Naive thymus-derived CD8-positive, alpha-beta T cell (primary cell): ENCODE data around the gene EVL. TPM values are rescaled to one million over a fixed set of nuclear protein-coding genes. Genes with fewer than 3 reads are reported as not detected.
A peak's percentile ranks its signal among the peaks of the same experiment; 100 is the strongest.
"Not testable (repeated sequence)": the region's sequence is repeated elsewhere in the genome, so short reads cannot be mapped to it uniquely, and the experiment has no call there.

Experiments used
- ATAC-seq, 2 donors: fragments of 150-1000 bp; cut with Tn5 transposase in 1 of 2; sonication (Bioruptor Pico), chemical (Tn5 transposase) in 1 of 2; 1 replicate in 1 of 2; 2 replicates in 1 of 2; pipeline ENCODE4 v1.10.0; 2021; ENCODE audit warnings: mild to moderate bottlenecking in 2 of 2, moderate library complexity in 2 of 2
- POLR2A ChIA-PET: fragments of 350-600 bp; sonication (Branson Sonifier 250); formaldehyde crosslinking; loops from one replicate; lab custom pipeline; 2021; ENCODE audit warnings: antibody characterized with exemption; lab: Charles Lee
- DNase-seq, 10 donors: peaks; one replicate each; pipeline versions ENCODE4 v3.0.0 to v3.0.0-alpha.2; 2020 to 2022
- H3K27ac Mint-ChIP-seq, 10 donors: one replicate each; pipeline ENCODE4 v1.8.0; 2020 to 2022; ENCODE audit warnings: mild to moderate bottlenecking in 10 of 10, mixed read lengths in 10 of 10, moderate library complexity in 4 of 10, inconsistent platforms in 1 of 10
- H3K27me3 Mint-ChIP-seq, 5 donors: one replicate each; pipeline ENCODE4 v1.8.0; 2021 to 2022; ENCODE audit warnings: mixed read lengths in 5 of 5
- H3K36me3 Mint-ChIP-seq, 3 donors: one replicate each; pipeline ENCODE4 v1.8.0; 2020 to 2022; ENCODE audit warnings: mixed read lengths in 3 of 3, mild to moderate bottlenecking in 2 of 3, inconsistent platforms in 1 of 3
- H3K4me1 Mint-ChIP-seq, 4 donors: one replicate each; pipeline ENCODE4 v1.8.0; 2021 to 2022; ENCODE audit warnings: mixed read lengths in 4 of 4
- H3K4me3 Mint-ChIP-seq, 10 donors: one replicate each; pipeline ENCODE4 v1.8.0; 2020 to 2022; ENCODE audit warnings: mild to moderate bottlenecking in 10 of 10, mixed read lengths in 10 of 10, moderate library complexity in 6 of 10, inconsistent platforms in 1 of 10
- H3K9me3 Mint-ChIP-seq, 9 donors: one replicate each; pipeline ENCODE4 v1.8.0; 2020 to 2022; ENCODE audit warnings: mixed read lengths in 9 of 9, mild to moderate bottlenecking in 3 of 9, inconsistent platforms in 1 of 9, moderate library complexity in 1 of 9
- polyA plus RNA-seq, 3 donors: library from polyadenylated mRNA; unstranded; fragments of 300-500 nt; fragmentation: Illumina TruSeq; gene quantifications; one replicate each; pipeline ENCODE4 v1.2.3, GENCODE V29; 2021
- total RNA-seq, 8 experiments: library from RNA in 2 of 8; stranded (reverse) in 2 of 8; gene quantifications; one replicate each; pipeline ENCODE4 v1.2.3 and lab custom pipeline; 2021 to 2026

The EVL gene
- total and polyA plus RNA-seq, 5 experiments from 2014 or later = 111 to 1,493 (median 153) TPM

GRCh38 chr14:100165831-100166440 lies 100.7 kb downstream of the EVL start:
- POLR2A ChIA-PET = interaction anchor here (1.0 to 1.5 kb wide), 2 partner anchors 22 to 26 kb away, joined by 4 to 6 read pairs; no protein-coding TSS in a partner anchor
- ATAC-seq (peak; percentile 13 to 36), DNase-seq (peak in 1 of 10 donors; percentile 12)
- peaks cover 5 to 16% (median 16%) of the 10 kb centered on the region in 4 donors for H3K4me1 Mint-ChIP-seq
- peaks cover 0 to 6% (median 2%) of the 10 kb centered on the region in 5 donors for H3K27me3 Mint-ChIP-seq
- H3K27ac Mint-ChIP-seq = peak overlapping the region in 2 of 10 donors; percentile 50 to 69
- H3K9me3 Mint-ChIP-seq = no peaks in the 10 kb centered on the region
- peak overlapping the region; percentile 77 to 93 (median 86) for H3K4me3 Mint-ChIP-seq
- H3K36me3 Mint-ChIP-seq = no peaks in the 10 kb centered on the region

- POLR2A ChIA-PET = no interaction called here
- no peaks in the 10 kb centered on the region for H3K36me3 Mint-ChIP-seq
- peaks cover 7 to 17% (median 16%) of the 10 kb centered on the region in 4 donors for H3K4me1 Mint-ChIP-seq
- peaks cover 4 to 12% (median 5%) of the 10 kb centered on the region in 5 donors for H3K27me3 Mint-ChIP-seq
- no peak overlapping the region for H3K27ac Mint-ChIP-seq
- H3K4me3 Mint-ChIP-seq = no peak overlapping the region
- H3K9me3 Mint-ChIP-seq = no peaks in the 10 kb centered on the region
- ATAC-seq (no peak), DNase-seq (no peak)
Measured at GRCh38 chr14:100168506-100168905, 103.3 kb downstream of the EVL start.

GRCh38 chr14:100170880-100171279 lies 105.7 kb downstream of the EVL start:
- Mint-ChIP-seq H3K27ac (peak overlapping the region in 1 of 10 donors; percentile 13), H3K9me3 (no peaks in the 10 kb centered on the region), H3K27me3 (peaks cover 4 to 24% (median 10%) of the 10 kb centered on the region in 5 donors), H3K4me3 (no peak overlapping the region), H3K36me3 (no peaks in the 10 kb centered on the region), H3K4me1 (peaks cover 7 to 16% (median 11%) of the 10 kb centered on the region in 4 donors)
- DNase-seq = no peak
- no peak for ATAC-seq
- POLR2A ChIA-PET = no interaction called here

GRCh38 chr14:100172811-100173210 lies 107.6 kb downstream of the EVL start:
- H3K27ac Mint-ChIP-seq = no peak overlapping the region
- no peak overlapping the region for H3K4me3 Mint-ChIP-seq
- H3K27me3 Mint-ChIP-seq = peaks cover 4 to 24% (median 10%) of the 10 kb centered on the region in 5 donors
- DNase-seq = no peak
- POLR2A ChIA-PET = interaction anchor here (0.7 kb wide), 1 partner anchor 102 kb away, joined by 3 read pairs; no protein-coding TSS in a partner anchor
- ATAC-seq = no peak
- H3K9me3 Mint-ChIP-seq = no peaks in the 10 kb centered on the region
- H3K36me3 Mint-ChIP-seq = no peaks in the 10 kb centered on the region
- peaks cover 2 to 6% (median 4%) of the 10 kb centered on the region in 4 donors for H3K4me1 Mint-ChIP-seq

- ATAC-seq = no peak
- Mint-ChIP-seq H3K4me3 (peak overlapping the region in 1 of 10 donors; percentile 34), H3K9me3 (no peaks in the 10 kb centered on the region), H3K27ac (no peak overlapping the region), H3K27me3 (peaks cover 4 to 24% (median 10%) of the 10 kb centered on the region in 5 donors), H3K36me3 (no peaks in the 10 kb centered on the region), H3K4me1 (peaks cover 2 to 5% (median 4%) of the 10 kb centered on the region in 4 donors)
- POLR2A ChIA-PET = interaction anchor here (0.5 kb wide), 1 partner anchor 352 kb away, joined by 3 read pairs; no protein-coding TSS in a partner anchor
- DNase-seq = no peak
Measured at GRCh38 chr14:100173353-100173752, 108.1 kb downstream of the EVL start.

GRCh38 chr14:100176811-100177327 lies 111.6 kb downstream of the EVL start:
- Mint-ChIP-seq H3K27ac (no peak overlapping the region), H3K4me3 (no peak overlapping the region), H3K9me3 (no peaks in the 10 kb centered on the region), H3K27me3 (peaks cover 0 to 24% (median 10%) of the 10 kb centered on the region in 5 donors), H3K36me3 (no peaks in the 10 kb centered on the region), H3K4me1 (peaks cover 0 to 2% (median 0%) of the 10 kb centered on the region in 4 donors)
- DNase-seq = no peak
- no peak for ATAC-seq
- POLR2A ChIA-PET = no interaction called here

- no peaks in the 10 kb centered on the region for H3K9me3 Mint-ChIP-seq
- H3K4me1 Mint-ChIP-seq = no peaks in the 10 kb centered on the region
- ATAC-seq (no peak), DNase-seq (no peak)
- H3K4me3 Mint-ChIP-seq = no peak overlapping the region
- no peaks in the 10 kb centered on the region for H3K36me3 Mint-ChIP-seq
- no peak overlapping the region for H3K27ac Mint-ChIP-seq
- peaks cover 0 to 15% (median 4%) of the 10 kb centered on the region in 5 donors for H3K27me3 Mint-ChIP-seq
- POLR2A ChIA-PET = no interaction called here
Measured at GRCh38 chr14:100178691-100179090, 113.5 kb downstream of the EVL start.

- H3K36me3 Mint-ChIP-seq, ATAC-seq, H3K4me3 Mint-ChIP-seq, H3K27me3 Mint-ChIP-seq, H3K27ac Mint-ChIP-seq, H3K4me1 Mint-ChIP-seq, H3K9me3 Mint-ChIP-seq, DNase-seq, POLR2A ChIA-PET: not testable (repeated sequence)
Measured at GRCh38 chr14:100180671-100181070, 115.4 kb downstream of the EVL start.

- H3K9me3 Mint-ChIP-seq, H3K27ac Mint-ChIP-seq, H3K4me1 Mint-ChIP-seq, H3K4me3 Mint-ChIP-seq, DNase-seq, ATAC-seq, POLR2A ChIA-PET, H3K36me3 Mint-ChIP-seq, H3K27me3 Mint-ChIP-seq: not testable (repeated sequence)
Measured at GRCh38 chr14:100181876-100182551, 116.8 kb downstream of the EVL start.

- no peak for DNase-seq
- peaks cover 0 to under 1% (median 0%) of the 10 kb centered on the region in 4 donors for H3K4me1 Mint-ChIP-seq
- no peaks in the 10 kb centered on the region for H3K27me3 Mint-ChIP-seq
- POLR2A ChIA-PET = interaction anchor here (0.7 kb wide), 1 partner anchor 70 kb away, joined by 4 read pairs; no protein-coding TSS in a partner anchor
- no peak overlapping the region for H3K4me3 Mint-ChIP-seq
- H3K9me3 Mint-ChIP-seq = no peaks in the 10 kb centered on the region
- H3K27ac Mint-ChIP-seq = peak overlapping the region in 1 of 10 donors; percentile 38
- no peak for ATAC-seq
- no peaks in the 10 kb centered on the region for H3K36me3 Mint-ChIP-seq
Measured at GRCh38 chr14:100187247-100187833, 122.1 kb downstream of the EVL start.

GRCh38 chr14:100188392-100189030 lies 123.3 kb downstream of the EVL start:
- ATAC-seq (no peak), DNase-seq (no peak)
- POLR2A ChIA-PET = interaction anchor here (0.7 kb wide), 1 partner anchor 72 kb away, joined by 4 read pairs; no protein-coding TSS in a partner anchor
- no peak overlapping the region for H3K4me3 Mint-ChIP-seq
- H3K27me3 Mint-ChIP-seq = no peaks in the 10 kb centered on the region
- no peaks in the 10 kb centered on the region for H3K9me3 Mint-ChIP-seq
- no peaks in the 10 kb centered on the region for H3K36me3 Mint-ChIP-seq
- H3K4me1 Mint-ChIP-seq = peaks cover 4 to 7% (median 5%) of the 10 kb centered on the region in 4 donors
- no peak overlapping the region for H3K27ac Mint-ChIP-seq

GRCh38 chr14:100190126-100190525 lies 124.9 kb downstream of the EVL start:
- Mint-ChIP-seq H3K27ac (peak overlapping the region in 3 of 10 donors; percentile 29 to 76 (median 44)), H3K4me3 (no peak overlapping the region)

More at GRCh38 chr14:100190126-100190525, 124.9 kb downstream of the EVL start:
- DNase-seq (no peak), ATAC-seq (no peak)
- H3K27me3 Mint-ChIP-seq = no peaks in the 10 kb centered on the region
- POLR2A ChIA-PET = interaction anchor here (0.6 to 0.7 kb wide), 3 partner anchors 45 to 124 kb away, joined by 3 read pairs; no protein-coding TSS in a partner anchor
- H3K36me3 Mint-ChIP-seq = no peaks in the 10 kb centered on the region
- H3K9me3 Mint-ChIP-seq = no peaks in the 10 kb centered on the region
- H3K4me1 Mint-ChIP-seq = peaks cover 8 to 14% (median 11%) of the 10 kb centered on the region in 4 donors
